ENCODE data around the gene OSBPL10. TPM values are rescaled to one million over a fixed set of nuclear protein-coding genes. Genes with fewer than 3 reads are reported as not detected.

The OSBPL10 gene
- total and polyA plus RNA-seq, 2 of the 4 experiments (the other 2 are of a cell fraction) = 9.5 to 10.1 TPM

DNA sequence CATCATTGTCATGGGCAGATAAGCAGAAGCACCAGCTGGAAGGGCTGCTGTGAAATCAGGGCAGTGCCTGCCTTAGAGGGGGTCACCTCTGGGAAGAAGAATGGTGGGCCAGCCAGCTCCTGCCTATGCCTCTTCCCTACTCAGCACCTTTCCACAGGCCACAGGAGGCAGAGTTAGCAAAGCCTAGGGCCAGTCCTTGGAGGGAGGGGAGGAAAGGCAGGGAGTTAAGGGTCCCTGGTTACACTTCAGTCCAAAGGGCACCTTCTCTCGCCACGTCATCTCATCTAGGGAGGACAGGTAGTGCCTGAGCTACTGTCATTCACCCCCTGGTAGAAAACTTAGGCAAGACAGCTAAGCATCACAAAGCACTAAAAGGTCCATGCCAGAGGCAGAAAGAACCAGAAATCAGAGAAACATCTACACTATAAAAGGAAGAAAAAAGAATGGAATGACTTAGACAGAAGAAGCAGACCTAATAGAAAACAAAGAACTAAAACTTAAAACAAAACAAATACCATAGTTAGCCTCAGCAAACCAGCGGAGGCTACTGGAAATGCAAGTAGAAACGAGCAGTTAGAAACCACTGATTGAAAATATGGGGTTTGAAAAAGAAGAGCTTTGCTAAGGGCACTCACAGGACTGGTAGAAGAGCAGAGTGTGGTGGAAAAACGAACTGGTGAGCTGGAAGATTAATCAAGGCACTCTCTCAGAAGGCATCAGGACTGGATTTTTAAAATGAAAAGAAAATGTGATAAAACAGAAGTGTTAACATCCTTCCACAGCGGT, 84.2 kb downstream of the OSBPL10 start:
- Histone ChIP-seq H3K23ac (ENCODE audit: low read depth, low read length) (no peak overlapping the region), H3K4me2 (ENCODE audit: low read depth, low read length) (no peak overlapping the region), H4K8ac (ENCODE audit: low read depth in 2 of 2, low read length in 2 of 2) (no peak overlapping the region), H2BK5ac (ENCODE audit: low read depth, low read length, poor library complexity, severe bottlenecking) (no peak overlapping the region), H2AK9ac (replicated peaks; ENCODE audit: low read depth, low read length, poor library complexity) (no peak overlapping the region), H2BK20ac (ENCODE audit: low read depth, low read length) (no peak overlapping the region), H3K4me1 (ENCODE audit: control insufficient read depth, insufficient read depth, low read length) (peaks cover 5% of the 10 kb centered on the region; the same call in 1 of the 2 replicates), H3K9me1 (ENCODE audit: insufficient read depth, low read length) (peaks cover 3% of the 10 kb centered on the region; the same call in 1 of the 2 replicates), H4K20me1 (ENCODE audit: insufficient read depth, low read length) (no peaks in the 10 kb centered on the region), H3K14ac (replicated peaks; ENCODE audit: low read depth, low read length) (no peak overlapping the region), H3K27me3 (ENCODE audit: control insufficient read depth, insufficient read depth, low read length) (peaks cover 3% of the 10 kb centered on the region; the same call in 1 of the 2 replicates), H2AK5ac (ENCODE audit: low read depth, low read length) (no peak overlapping the region), H3K27ac (ENCODE audit: insufficient read depth, low read length) (no peak overlapping the region), H2BK15ac (ENCODE audit: low read depth, low read length) (no peak overlapping the region), H3K36me3 (ENCODE audit: control insufficient read depth, insufficient read depth, low read length) (no peaks in the 10 kb centered on the region), H2BK120ac (ENCODE audit: low read depth, low read length) (no peak overlapping the region), H4K91ac (ENCODE audit: insufficient read depth, low read depth, low read length) (peak overlapping the region; percentile 17; the same call in 1 of the 2 replicates), H2AFZ (replicated peaks; ENCODE audit: low read length, poor library complexity) (no peak overlapping the region), H3K4me3 (ENCODE audit: insufficient read depth, low read depth, low read length) (no peak overlapping the region), H3K79me1 (ENCODE audit: low read depth in 1 of 2, low read length in 2 of 2) (peaks cover 0 to 2% of the 10 kb centered on the region in 2 experiments; a peak in 1 of 4 replicates), H4K5ac (ENCODE audit: low read depth, low read length) (no peak overlapping the region), H3K56ac (ENCODE audit: extremely low read depth, insufficient read depth, low read length) (no peak overlapping the region), H3K4ac (ENCODE audit: low read depth, low read length) (no peak overlapping the region; the same call in 1 of the 2 replicates), H3K18ac (ENCODE audit: low read depth, low read length) (no peak overlapping the region; the same call in 1 of the 2 replicates), H3K9ac (ENCODE audit: low read depth, low read length) (no peak overlapping the region), H3K9me3 (ENCODE audit: control insufficient read depth, insufficient read depth, low read length) (no peaks in the 10 kb centered on the region)
- TF ChIP-seq NFE2L2 (IDR thresholded peaks at IDR 0.05; ENCODE audit: low read depth, low read length) = no peak
- no peak for TF ChIP-seq MAFK (IDR thresholded peaks at IDR 0.05; ENCODE audit: low read depth, low read length)
- TF ChIP-seq RAD21 (IDR thresholded peaks at IDR 0.05; ENCODE audit: low read length) = no peak
- ChIA-PET CTCF (interaction anchor here (0.7 kb wide), 1 partner anchor 10 kb away, joined by 3 read pairs; no protein-coding TSS in a partner anchor), POLR2A (ENCODE audit: unreplicated experiment) (no interaction called here)
- WGBS, 2 experiments (ENCODE audit: extremely low coverage in 2 of 2, insufficient read length in 1 of 2) = 82% methylated on average over 3 of the region's 6 CpGs; no CpG with 5 or more reads in 1 of the 2 experiments
- ATAC-seq (ENCODE audit: low read depth) = no peak
- dilution Hi-C loops (cut with HindIII; ENCODE audit: low sequenced_read_pairs, unreplicated experiment) (no loop called here), in situ Hi-C loops (cut with MboI; ENCODE audit: low sequenced_read_pairs) (no loop called here), intact Hi-C loops (cut with micrococcal nuclease) (no loop called here)
- no peak for DNase-seq
- BruUV-seq (replicated peaks) = no TSS peak
